Superior temporal gyrus (tissue), 1 donor: ENCODE measurements around the gene PCDHGA3.
A peak's percentile ranks its signal among the peaks of the same experiment; 100 is the strongest.
"Not testable (repeated sequence)": the region's sequence is repeated elsewhere in the genome, so short reads cannot be mapped to it uniquely, and the experiment has no call there.

Source experiments
- DNase-seq: peaks from one replicate; pipeline ENCODE4 v3.0.0-alpha.2; 2016; ENCODE audit errors: extremely low spot score

PCDHGA3 gene

DNA sequence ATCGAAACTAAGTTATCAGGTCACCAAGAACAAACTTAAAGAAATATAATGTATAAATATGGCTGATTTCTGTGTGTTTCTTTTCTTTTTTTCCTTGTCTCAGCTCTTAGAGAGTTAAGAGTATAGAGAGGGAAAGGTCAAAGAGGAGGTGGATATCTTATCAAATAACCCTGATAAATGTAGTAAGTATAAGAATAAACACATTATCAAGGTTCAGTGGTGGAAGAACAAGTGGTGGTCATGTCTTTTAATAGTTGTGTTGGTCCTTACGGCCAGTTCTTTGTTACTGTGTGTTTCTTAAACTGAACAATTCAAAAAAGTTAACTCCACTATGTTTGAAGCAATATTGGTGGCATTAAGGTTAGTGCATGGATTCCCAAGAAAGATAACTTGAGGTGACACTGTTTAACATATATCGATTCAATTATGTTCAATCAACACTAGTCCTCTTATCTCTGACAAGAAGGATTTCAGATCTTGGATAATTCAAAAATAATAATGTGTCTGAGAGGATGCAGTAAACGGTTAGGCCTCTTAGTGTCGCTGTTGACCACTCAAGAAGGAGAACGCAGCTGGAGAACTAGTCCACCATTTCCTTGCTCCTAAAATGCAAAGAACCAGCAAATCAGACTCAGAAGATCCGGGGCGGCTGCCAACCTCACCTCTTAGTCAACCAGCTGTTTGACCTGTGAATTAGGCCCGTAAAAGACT, at the start of gene PCDHGA3:
PCDHGA3 (plus strand) TSS at position 588 of the 711 bp plus-strand sequence. CDS start 205 bp downstream, outside the sequence.
- no peak for DNase-seq

DNA sequence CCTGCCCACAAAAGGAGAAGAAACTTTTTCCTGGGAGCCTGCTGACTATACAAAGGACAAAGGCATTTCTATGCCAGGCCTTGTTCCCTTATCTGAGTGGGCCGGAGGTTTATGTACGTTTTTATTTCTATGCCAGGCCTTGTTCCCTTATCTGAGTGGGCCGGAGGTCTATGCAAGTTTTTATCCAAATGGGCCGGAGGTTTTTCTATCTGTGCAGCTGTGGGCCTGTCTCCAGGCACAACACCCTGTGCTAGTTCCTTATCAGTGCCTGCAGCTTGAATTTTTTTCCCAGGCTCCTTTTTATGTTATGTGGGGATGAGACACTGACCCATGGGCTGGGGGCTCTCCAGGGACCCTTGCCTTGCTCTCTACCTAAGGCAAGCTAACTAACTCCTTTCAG, 45.3 kb upstream of the PCDHGA3 start:
- DNase-seq: no peak

DNA sequence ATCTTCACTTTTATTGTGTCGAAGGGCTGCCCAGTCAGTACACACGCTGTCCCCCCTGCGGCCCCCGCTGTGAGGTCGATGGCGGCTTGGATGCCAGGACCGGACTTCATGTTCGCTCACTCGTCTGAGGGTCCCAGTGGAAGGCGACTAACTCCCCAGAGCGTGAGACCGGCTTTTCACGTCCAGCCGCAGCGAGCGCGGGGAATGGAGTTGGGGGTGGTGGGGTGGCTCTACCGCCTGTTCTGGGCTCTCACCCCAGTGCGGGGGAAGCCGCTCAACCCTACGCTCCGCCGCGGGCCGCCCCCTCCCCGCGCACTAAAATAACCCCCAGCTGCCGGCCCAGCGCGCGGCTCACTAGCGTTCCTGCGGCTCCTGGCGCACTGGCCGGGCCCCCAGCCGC, 39.9 kb upstream of the PCDHGA3 start, which contains the start of gene SLC25A2:
SLC25A2 (minus strand) TSS at position 294 of the 400 bp plus-strand sequence; CDS start at position 110, 184 bp downstream.
- DNase-seq: no peak

DNA sequence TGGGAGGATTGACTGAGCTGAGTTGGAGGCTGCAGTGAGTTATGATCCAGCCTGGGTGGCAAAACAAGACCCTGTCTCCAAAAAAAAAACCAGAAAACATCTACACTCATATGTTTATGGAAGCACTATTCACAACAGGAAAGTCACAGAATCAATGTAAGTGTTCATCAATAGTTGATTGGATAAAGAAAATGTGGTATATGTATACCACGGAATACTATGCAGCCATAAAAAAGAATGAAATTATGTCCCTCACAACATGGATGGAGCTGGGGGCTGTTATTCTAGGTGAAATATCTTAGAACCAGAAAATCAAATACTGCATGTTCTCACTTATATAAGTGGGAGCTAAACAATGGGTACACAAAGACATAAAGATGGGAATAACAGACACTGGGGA, 37.0 kb upstream of the PCDHGA3 start:
- no peak for DNase-seq

DNA sequence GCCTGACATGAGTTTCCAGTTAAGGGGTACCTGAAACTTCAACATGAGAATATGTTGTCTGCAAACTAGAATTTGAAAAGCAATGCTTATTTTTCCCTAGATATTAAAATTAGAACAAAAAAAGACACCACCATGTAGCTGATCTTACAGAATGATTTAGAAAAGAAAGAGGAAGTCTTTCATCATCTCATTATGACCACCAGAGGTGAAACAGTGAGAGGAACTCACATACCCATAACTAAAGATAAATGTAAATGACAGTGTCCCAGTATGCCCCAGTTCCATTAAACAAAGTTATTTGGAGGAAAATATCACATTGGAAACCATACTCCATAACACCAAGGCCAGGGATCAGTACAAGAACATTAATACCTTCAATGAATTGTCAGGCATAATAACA, 29.9 kb upstream of the PCDHGA3 start:
- no peak for DNase-seq

DNA sequence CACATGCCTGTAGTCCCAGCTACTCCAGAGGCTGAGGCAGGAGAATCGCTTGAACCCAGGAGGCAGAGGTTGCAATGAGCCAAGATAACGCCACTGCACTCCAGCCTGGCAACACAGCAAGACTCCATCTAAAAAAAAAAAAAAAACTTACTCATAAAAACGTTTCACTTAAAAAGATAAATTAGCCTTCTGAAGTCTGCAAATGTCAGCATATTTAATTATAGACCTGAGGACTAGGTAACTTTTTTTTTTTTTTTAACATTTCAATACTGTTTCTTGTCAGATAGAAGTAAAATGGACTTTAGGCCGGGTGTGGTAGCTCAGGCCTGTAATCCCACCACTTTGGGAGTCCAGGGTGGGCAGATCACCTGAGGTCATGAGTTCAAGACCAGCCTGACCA, 26.7 kb upstream of the PCDHGA3 start:
- not testable (repeated sequence) for DNase-seq

DNA sequence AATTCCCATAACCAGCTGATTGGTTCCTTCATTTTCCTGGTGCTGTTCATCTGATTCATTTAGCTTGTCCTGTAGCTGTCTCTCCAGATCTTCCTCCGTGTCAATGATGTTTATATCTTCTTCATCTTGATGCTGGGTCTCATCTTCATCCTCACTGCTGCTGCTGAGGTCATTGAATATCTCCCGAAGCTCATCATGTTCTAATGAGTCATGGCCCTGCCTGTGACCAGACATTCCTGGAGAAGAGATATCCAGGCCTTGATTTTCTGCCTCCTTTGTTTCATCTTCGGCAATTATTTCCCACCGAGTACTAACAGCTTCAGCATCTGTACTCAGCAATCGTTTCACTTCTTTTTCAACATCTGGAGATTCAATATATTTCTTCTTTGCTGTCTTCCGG, 24.4 kb upstream of the PCDHGA3 start:
- no peak for DNase-seq

DNA sequence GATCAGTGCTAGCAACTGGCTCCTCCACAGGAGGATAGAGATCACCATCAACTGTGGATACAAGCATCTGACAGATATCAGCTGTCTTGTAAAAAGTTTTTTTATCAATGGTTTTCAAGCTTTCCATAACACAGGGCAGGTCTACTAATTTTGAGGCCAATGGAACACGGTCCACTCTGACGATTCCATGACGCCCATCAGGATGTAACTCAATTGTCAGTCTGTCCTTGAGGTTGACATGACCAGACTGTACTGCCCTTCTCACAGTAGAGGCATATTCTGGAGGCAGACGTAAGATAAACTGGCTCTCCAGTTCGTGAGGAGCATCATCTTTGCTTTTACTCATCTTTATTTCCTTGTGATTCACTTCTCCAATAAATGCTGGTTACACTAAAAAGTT, 23.9 kb upstream of the PCDHGA3 start:
- no peak for DNase-seq

DNA sequence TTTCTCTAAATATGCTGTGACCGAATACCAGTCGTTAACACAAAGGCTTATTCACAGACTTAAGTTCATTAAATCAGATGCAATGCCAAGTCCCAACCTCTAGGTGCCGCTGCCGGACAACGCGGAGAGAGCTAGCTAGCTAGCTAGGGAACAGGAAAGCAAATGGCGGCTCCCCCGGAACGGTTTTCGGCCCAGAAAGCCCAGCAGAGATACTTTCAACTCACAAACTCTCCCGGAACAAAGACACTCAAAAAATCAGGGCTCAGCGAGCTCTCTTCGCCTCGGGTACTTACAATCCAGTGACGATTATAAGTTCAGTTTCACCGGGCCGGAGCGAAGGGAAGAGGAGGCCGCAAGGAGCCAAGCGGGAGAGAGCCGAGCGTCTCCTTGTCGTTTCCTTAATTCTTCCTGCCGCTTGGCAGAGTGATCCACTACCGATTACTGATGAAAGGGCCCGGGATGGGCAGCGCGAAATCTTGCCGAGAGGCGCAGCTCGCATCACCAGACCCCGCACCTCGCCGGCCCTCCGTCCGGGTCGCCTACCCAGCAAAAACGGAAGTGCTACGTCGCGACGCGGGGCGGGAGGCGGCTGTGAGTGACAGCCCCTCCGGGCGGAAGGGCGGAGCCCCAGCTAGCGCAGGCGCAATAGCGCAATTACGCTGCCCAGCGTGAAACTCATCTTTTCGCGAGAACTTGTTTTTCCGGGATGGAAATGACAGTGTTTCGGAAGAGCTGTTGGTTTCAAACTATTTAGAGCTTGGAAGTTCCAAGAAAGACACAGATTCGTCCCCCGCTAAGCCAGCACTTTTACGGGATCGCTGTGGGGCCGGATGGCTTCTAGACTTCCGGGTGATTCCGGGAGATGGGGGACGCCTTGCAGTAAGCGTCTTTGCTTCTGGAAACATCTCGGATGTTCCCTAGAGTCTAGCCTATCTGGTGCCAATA, 23.1 kb upstream of the PCDHGA3 start, which contains the start of gene TAF7:
TAF7 (minus strand) TSS at position 560 of the 945 bp plus-strand sequence. CDS start 740 bp downstream, outside the sequence.
- DNase-seq: peak; percentile 95

DNA sequence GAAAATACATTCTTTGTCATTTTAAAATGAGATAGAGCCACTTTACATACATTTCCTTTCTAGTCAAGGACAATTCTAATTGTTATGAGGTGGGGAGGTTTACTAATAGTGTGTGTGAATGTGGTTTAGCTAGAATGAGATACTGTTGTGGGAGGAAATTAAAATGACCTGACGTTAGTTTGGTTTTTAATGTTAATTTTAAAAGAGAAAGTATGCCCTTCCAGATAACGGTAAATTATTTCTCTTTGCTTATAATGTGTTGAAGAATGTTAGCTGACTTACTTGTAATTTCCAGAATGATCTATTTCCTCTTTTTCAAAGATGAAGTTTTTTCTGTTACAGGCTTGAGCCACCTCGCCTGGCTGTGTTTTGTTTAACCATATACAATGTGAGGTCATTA, 21.4 kb upstream of the PCDHGA3 start:
- DNase-seq: no peak

DNA sequence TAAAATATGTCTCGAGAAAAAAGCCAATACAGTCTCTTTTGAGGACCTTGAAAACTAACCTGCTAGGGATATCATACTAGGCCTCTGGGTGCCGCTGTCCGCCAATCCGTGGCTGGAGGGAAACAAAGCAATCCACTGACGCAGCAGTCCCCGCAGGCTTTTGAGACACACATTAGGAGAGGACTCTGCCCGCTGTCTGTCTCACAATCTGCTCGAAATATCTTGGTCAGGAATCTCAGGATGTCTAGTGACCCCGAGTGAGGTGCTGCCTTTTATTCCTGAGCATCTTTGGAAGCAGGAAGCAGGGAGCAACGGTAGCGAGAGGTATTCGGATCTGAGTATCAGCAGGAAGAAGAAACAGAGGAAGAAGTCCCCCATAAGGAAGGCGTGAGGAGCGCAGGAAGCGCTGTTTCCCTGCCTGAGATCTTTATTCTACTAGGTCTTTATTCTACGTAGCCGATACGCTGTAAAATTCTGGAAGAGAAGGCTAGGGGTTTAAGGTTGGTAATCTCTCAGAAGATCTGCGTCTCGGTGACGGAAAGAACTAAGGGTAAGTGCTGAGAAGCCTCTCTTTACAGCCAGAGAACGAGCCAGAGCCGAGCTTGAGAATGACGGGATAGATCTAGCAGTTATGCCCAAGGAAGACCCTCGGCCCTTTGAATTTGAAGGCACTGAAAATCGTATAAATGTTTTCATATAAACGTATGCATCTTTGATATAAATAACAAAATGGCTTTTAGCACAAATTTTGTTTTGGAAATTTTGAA, 17.4 kb upstream of the PCDHGA3 start:
- peak; percentile 85 for DNase-seq

DNA sequence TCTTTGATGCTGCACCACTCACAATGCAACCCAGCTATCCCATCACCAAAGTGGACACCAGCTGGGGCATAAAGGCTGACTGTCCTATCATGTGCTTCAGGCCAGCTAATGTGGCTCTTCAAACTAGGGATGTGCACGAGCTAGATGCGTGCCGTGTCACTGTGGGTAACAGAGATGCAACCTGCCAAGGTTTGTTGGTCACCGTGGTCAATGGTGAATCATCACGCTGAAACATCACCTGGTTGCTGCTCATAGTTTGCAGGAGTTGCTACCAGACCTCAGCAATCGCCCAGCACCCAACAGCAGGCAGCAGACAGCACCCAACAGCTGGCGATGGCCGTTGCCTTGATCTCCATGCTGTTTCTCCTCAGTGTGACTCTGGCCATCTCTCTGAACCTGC, 15.4 kb upstream of the PCDHGA3 start:
- DNase-seq: no peak

DNA sequence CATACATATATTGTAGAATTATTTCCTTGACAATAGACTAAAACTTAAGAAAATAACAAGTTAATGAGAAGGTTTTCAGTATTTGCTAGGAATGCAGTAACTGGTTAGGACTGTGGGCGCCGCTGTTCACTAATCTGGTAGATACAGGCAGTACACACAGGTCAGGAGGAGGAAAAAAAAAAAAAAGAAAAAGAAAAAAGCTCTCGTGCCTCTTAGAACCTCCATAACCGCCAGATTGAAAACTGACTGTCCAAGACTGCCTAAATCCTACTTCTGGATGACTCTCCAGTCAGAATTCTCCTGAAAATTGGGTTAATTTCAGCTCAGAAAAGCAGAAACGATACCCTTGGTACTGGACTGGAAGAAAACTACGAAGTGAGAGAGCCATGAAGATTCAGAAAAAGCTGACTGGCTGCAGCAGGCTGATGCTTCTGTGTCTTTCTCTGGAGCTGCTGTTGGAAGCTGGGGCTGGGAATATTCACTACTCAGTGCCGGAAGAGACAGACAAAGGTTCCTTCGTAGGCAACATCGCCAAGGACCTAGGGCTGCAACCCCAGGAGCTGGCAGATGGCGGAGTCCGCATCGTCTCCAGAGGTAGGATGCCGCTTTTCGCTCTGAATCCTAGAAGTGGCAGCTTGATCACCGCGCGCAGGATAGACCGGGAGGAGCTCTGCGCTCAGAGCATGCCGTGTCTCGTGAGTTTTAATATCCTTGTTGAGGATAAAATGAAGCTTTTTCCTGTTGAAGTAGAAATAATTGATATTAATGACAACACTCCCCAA, 13.1 kb upstream of the PCDHGA3 start, which contains the start of gene PCDHGA1:
PCDHGA1 (plus strand) TSS at position 216 of the 782 bp plus-strand sequence.
- no peak for DNase-seq

DNA sequence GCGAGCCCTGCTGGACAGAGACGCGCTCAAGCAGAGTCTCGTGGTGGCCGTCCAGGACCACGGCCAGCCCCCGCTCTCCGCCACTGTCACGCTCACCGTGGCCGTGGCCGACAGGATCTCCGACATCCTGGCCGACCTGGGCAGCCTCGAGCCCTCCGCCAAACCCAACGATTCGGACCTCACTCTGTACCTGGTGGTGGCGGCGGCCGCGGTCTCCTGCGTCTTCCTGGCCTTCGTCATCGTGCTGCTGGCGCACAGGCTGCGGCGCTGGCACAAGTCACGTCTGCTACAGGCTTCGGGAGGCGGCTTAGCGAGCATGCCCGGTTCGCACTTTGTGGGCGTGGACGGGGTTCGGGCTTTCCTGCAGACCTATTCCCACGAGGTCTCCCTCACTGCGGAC, 11.1 kb upstream of the PCDHGA3 start:
- not testable (repeated sequence) for DNase-seq

DNA sequence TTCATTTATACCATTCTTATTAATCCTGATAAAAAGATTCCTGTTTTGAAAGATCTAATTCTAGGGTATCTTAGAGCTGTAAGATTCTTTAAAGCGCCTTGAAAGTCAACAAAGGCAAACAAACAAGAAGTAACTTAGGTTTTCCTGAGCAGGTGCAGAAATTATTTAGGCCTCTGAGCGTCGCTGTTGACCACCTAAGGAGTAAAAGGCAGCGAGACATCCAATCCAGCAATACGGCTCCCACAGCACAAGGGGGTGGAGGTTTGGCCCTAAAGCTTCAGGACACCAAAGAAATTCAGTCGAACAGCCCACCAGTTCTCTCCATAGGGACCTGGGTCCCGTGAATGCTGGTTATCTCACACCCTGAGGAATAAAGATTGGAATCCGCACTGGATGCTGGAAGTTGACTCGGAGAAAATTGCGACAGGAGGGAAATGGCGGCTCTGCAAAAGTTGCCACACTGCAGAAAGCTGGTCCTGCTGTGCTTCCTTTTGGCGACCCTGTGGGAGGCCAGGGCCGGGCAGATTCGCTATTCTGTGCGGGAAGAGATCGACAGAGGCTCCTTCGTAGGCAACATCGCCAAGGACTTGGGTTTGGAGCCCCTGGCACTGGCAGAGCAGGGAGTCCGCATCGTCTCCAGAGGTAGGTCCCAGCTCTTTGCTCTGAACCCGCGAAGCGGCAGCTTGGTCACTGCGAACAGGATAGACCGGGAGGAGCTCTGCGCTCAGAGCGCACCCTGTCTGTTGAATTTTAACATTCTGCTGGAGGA, 4.9 kb upstream of the PCDHGA3 start, which contains the start of gene PCDHGA2:
PCDHGA2 (plus strand) TSS at position 223 of the 769 bp plus-strand sequence.
- DNase-seq: no peak

DNA sequence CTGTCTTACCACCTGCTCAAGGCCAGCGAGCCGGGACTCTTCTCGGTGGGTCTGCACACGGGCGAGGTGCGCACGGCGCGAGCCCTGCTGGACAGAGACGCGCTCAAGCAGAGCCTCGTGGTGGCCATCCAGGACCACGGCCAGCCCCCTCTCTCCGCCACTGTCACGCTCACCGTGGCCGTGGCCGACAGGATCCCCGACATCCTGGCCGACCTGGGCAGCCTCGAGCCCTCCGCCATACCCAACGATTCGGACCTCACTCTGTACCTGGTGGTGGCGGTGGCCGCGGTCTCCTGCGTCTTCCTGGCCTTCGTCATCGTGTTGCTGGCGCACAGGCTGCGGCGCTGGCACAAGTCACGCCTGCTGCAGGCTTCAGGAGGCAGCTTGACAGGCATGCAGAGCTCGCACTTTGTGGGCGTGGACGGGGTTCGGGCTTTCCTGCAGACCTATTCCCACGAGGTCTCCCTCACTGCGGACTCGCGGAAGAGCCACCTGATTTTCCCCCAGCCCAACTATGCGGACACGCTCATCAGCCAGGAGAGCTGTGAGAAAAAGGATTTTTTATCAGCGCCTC, 2.8 kb upstream of the PCDHGA3 start:
- DNase-seq: not testable (repeated sequence)

DNA sequence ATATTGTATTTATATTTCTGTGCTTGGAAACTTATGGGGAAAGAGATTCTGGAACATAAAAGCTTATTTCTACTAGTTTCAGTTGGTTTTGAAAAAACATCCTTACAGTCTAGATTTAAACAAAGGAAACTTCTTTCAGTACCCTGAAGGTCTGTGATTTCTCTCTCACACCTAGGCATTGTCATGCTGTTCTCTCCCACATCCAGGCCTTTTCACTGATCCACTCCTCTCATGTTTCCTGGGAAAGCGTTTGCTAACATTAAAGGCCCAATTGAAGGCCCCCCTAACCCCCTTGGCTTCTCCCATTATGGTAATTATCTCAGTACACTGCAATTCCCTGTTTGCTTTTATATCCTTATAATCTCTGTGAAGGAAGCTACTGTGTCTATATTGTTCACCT, 856 bp upstream of the PCDHGA3 start:
- DNase-seq: no peak

DNA sequence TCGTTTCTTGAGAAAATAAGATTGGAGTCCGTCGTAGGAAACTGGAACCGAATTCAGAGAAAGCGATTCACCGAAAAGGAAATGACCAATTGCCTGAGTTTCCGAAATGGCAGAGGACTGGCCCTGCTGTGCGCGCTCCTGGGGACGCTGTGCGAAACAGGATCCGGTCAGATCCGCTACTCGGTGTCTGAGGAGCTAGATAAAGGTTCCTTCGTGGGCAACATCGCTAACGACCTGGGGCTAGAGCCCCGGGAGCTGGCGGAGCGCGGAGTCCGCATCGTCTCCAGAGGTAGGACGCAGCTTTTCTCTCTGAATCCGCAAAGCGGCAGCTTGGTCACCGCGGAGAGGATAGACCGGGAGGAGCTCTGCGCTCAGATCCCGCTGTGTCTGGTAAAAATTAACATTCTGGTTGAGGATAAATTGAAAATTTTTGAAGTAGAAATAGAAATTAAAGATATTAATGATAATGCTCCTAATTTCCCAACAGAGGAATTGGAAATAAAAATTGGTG, 379 bp downstream of the PCDHGA3 start:
- DNase-seq: no peak

DNA sequence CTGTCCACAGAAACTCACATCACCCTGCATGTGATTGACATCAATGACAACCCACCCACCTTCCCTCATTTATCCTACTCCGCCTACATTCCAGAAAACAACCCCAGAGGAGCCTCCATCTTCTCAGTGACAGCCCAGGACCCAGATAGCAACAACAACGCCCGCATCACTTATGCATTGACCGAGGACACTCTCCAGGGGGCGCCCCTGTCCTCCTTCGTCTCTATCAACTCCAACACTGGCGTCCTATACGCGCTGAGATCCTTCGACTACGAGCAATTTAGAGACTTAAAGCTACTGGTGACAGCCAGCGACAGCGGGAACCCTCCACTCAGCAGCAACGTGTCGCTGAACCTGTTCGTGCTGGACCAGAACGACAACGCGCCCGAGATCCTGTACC, 1.7 kb downstream of the PCDHGA3 start:
- DNase-seq: no peak
